LNCAP (cell line): Measurements from ENCODE around the gene ARL4A.

Source experiments
- CTCF ChIP-seq: fragments of 450-650 bp; IDR thresholded peaks from 2 replicates; pipeline ENCODE4 v1.5.1; 2017; ENCODE audit warnings: mild to moderate bottlenecking

The ARL4A gene

DNA sequence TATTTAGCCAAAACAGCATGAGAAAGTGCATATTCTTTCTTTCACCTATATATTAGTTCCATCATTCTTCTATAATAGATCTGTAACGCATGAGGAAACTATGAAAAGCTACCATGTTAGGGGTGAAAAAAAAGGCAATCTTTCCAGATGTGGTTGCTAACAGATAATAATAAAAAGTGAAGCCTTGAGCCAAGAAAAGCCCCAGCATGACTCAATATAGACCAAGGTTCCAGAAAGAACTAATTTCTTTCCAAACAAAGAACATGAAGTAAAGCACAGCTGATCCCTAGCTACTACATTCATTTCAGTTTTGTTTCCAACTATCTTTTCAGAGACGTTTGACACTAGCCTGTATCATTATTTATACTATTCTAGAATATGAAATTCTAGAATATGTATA lies 16.4 kb downstream of the ARL4A start:
- TF ChIP-seq CTCF: no peak

DNA sequence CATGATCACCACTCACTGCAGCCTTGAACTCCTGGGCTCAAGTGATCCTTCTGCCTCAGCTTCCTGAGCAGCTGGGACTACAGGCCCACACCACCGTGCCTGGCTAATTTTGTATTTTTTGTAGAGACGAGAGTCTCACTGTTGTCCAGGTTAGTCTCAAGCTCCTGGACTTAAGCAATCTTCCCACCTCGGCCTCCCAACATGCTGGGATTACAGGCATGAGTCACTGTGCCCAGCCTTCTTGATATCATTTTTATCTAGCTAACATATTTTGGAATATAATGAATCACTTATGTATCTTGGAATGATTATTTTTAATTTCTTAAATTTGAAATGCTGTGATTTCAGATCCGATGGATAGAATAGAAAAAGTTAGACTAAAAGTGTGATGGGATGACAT lies 18.4 kb downstream of the ARL4A start:
- TF ChIP-seq CTCF: no peak

GRCh38 chr7:12706900-12707536 lies 19.6 kb downstream of the ARL4A start:
- TF ChIP-seq CTCF: no peak

DNA sequence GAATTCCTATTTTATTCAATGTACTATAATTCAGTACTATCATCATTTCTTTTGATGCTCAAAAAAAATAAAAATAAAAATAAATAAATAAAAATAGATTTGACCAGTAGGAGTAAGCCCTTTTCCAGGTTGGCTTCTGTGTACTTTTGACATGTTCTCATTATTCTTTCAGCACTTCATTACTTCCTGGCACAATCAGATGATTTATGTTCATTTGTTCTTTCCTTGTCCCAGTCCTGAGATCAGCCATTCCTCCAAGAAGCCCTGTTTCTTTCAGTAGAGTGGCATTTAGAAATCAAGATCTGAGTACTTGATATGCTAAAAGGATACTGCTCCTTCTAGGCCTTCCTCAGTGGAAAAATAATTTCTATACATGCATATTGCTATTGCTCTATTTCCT lies 20.9 kb downstream of the ARL4A start:
- no peak for TF ChIP-seq CTCF

DNA sequence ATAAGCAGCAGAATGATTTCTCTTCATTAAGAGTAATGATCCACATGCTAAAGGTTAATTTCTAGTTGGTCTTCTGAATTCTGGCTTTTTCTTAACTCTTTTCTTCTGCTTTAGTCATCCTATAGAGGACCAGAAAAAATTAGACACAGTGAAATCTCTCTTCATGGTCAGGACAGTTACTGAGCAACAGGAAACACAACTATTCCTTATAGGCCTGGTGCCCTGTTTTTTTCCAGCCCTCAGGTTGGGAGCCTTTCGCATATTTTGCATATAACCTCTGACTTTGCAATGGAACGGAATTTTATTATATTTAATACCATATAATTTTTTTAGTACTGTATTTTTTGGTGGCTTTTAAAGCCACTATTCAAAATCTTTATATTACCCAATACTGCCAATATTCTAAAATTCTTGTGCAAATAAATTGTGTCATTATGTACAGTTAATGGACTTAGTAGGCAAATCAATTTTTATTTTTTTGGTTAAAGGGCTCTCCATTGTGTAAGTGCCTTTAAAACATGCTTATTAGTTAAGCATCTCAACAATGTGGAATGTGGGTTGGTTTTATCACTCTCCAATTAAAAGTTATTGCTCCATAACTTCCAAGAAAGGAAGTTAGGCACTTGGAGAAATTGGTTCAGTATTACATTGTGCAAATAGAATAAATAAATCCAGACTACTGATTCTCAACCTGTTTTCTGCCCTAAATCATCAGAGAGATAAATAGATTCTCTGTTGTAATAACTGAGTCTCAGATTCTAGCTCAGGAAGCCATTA lies 22.5 kb downstream of the ARL4A start:
- no peak for TF ChIP-seq CTCF

DNA sequence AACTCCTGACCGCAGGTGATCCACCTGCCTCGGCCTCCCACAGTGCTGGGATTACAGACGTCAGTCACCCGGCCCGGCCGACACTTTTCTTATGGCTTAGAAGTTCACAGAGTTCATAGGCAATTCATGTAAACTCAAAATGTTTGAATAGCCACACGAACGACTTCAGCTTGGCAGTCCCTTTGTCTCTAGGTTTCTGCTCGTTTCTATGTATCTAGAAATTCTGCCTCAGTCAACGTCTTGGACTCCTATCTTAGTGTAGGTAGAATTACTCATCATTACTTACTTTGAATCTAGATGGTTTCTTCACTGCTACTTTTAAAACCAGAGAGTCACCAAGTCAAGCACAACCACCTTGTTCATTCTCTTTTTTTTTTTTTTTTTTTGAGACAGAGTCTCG lies 23.7 kb downstream of the ARL4A start:
- TF ChIP-seq CTCF: no peak

- TF ChIP-seq CTCF: no peak
These were observed 24.8 kb downstream of the ARL4A start for GRCh38 chr7:12712236-12712635.
